Hematopoietic multipotent progenitor cell treated with erythropoietin and hydrocortisone succinate and interleukin-3 and kit ligand, for 15 days (in vitro differentiated cells): ENCODE data around the gene DAP3.
A peak's percentile ranks its signal among the peaks of the same experiment; 100 is the strongest.
"Not testable (repeated sequence)": the region's sequence is repeated elsewhere in the genome, so short reads cannot be mapped to it uniquely, and the experiment has no call there.

Experiments used
- DNase-seq: peaks from one replicate; pipeline ENCODE4 v3.0.0-alpha.2; 2015; ENCODE audit warnings: low spot score

The DAP3 gene

GRCh38 chr1:155719703-155720102, 30.8 kb downstream of the DAP3 start:
- DNase-seq: no peak

- DNase-seq: no peak
These were observed 36.3 kb downstream of the DAP3 start for GRCh38 chr1:155725142-155725541.

- DNase-seq: peak; percentile 69
These were observed 40.4 kb downstream of the DAP3 start for GRCh38 chr1:155729031-155729898.

GRCh38 chr1:155740995-155741394, 52.1 kb downstream of the DAP3 start:
- DNase-seq: no peak

- DNase-seq: no peak
These were observed 53.0 kb downstream of the DAP3 start for GRCh38 chr1:155741908-155742307.

- no peak for DNase-seq
These were observed 55.9 kb downstream of the DAP3 start for GRCh38 chr1:155744711-155745283.

GRCh38 chr1:155745284-155746228, 56.7 kb downstream of the DAP3 start:
- peak; percentile 84 for DNase-seq

- not testable (repeated sequence) for DNase-seq
These were observed 58.7 kb downstream of the DAP3 start for GRCh38 chr1:155747586-155747985.

GRCh38 chr1:155748141-155748540, 59.2 kb downstream of the DAP3 start:
- DNase-seq: not testable (repeated sequence)

GRCh38 chr1:155759017-155759416, 70.1 kb downstream of the DAP3 start:
- DNase-seq: not testable (repeated sequence)

- DNase-seq: no peak
These were observed 71.2 kb downstream of the DAP3 start for GRCh38 chr1:155759966-155760630.

- no peak for DNase-seq
These were observed 72.0 kb downstream of the DAP3 start for GRCh38 chr1:155760751-155761475.

GRCh38 chr1:155761736-155762405, 73.0 kb downstream of the DAP3 start:
- peak; percentile 65 for DNase-seq

GRCh38 chr1:155763090-155763815, 74.4 kb downstream of the DAP3 start:
- DNase-seq: not testable (repeated sequence)

- DNase-seq: not testable (repeated sequence)
These were observed 75.1 kb downstream of the DAP3 start for GRCh38 chr1:155763989-155764388.

GRCh38 chr1:155767399-155767989, 78.6 kb downstream of the DAP3 start:
- not testable (repeated sequence) for DNase-seq

GRCh38 chr1:155769257-155769656, 80.4 kb downstream of the DAP3 start:
- DNase-seq: no peak

- no peak for DNase-seq
These were observed 84.3 kb downstream of the DAP3 start for GRCh38 chr1:155773221-155773620.

- DNase-seq: no peak
These were observed 87.5 kb downstream of the DAP3 start for GRCh38 chr1:155776414-155776813.
